ENCODE measurements around the gene CRACDL.

- TF ChIP-seq, protein P1, sequence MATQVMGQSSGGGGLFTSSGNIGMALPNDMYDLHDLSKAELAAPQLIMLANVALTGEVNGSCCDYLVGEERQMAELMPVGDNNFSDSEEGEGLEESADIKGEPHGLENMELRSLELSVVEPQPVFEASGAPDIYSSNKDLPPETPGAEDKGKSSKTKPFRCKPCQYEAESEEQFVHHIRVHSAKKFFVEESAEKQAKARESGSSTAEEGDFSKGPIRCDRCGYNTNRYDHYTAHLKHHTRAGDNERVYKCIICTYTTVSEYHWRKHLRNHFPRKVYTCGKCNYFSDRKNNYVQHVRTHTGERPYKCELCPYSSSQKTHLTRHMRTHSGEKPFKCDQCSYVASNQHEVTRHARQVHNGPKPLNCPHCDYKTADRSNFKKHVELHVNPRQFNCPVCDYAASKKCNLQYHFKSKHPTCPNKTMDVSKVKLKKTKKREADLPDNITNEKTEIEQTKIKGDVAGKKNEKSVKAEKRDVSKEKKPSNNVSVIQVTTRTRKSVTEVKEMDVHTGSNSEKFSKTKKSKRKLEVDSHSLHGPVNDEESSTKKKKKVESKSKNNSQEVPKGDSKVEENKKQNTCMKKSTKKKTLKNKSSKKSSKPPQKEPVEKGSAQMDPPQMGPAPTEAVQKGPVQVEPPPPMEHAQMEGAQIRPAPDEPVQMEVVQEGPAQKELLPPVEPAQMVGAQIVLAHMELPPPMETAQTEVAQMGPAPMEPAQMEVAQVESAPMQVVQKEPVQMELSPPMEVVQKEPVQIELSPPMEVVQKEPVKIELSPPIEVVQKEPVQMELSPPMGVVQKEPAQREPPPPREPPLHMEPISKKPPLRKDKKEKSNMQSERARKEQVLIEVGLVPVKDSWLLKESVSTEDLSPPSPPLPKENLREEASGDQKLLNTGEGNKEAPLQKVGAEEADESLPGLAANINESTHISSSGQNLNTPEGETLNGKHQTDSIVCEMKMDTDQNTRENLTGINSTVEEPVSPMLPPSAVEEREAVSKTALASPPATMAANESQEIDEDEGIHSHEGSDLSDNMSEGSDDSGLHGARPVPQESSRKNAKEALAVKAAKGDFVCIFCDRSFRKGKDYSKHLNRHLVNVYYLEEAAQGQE (IDR thresholded peaks at IDR 0.05; ENCODE audit: insufficient read depth in 1 of 2, low read depth in 2 of 2, low read length in 2 of 2), result no peak
- no peak for TF ChIP-seq POLR2AphosphoS5 (IDR thresholded peaks at IDR 0.05; ENCODE audit: low read depth, low read length)
Observed at GRCh38 chr2:98895901-98896300, 40.1 kb downstream of the CRACDL start.
